GM10248 (cell line): ENCODE measurements around the gene PMEPA1.

Source experiments
- CTCF ChIA-PET: fragments of 300-600 bp; sonication (Branson Sonifier 250); formaldehyde crosslinking; extraction: SDS; loops from one replicate; lab custom pipeline; 2021; ENCODE audit warnings: antibody characterized with exemption; lab: Yijun Ruan, JAX
- POLR2A ChIA-PET: fragments of 350-650 bp; sonication (Branson Sonifier 250); formaldehyde crosslinking; extraction: SDS; loops from one replicate; lab custom pipeline; 2020; ENCODE audit warnings: antibody characterized with exemption; lab: Yijun Ruan, JAX
- DNase-seq: peaks from one replicate; pipeline ENCODE4 v3.0.0; 2012; ENCODE audit errors: extremely low spot score
- CTCF ChIP-seq: IDR thresholded peaks from 2 replicates; pipeline ENCODE4 v1.5.1; 2012; ENCODE audit warnings: mild to moderate bottlenecking, low read depth; ENCODE audit errors: extremely low read depth, missing control alignments, control extremely low read depth

PMEPA1 gene

DNA sequence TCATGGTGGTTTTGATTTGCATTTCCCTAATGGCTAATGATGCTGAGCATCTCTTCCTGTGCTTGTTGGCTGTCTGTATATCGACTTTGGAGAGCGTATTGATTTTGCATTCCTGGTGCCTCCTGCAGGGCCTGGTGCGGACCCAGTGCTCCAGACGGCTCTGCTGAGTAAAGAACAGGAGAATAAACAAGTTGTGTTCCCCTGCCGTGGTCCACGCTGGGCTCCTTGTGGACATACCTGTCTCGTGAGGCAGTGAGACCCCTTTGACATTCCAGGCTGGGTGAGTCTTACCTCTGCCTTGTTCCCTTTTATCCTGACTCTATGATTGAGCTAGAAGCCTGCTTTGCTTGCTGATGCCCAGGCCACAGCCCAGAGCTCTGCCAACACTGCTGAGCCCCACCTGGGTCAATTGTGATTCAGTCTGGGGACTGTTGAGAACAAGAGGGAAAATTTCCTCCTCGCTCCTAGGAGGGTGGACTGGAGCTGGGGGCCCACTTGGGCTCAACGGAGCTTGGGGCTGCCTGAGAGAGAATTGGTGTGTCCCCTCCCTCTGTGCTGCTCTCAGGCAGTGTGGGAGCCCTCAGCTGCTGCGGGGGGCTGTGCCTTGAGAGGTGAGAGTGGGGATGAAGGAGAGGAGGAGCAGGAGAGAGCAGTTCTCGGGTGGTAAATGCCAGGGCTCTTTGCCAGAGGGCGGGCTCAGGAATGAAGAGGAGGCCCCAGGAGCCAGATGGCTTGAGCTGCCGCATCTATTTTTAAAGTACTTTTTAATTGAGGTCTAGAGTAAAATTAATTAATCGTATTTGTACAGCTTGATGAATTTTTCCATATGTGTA, 43.7 kb upstream of the PMEPA1 start:
- no peak for TF ChIP-seq CTCF
- POLR2A ChIA-PET: no interaction called here
- no peak for DNase-seq
- CTCF ChIA-PET: no interaction called here

GRCh38 chr20:57751411-57751810, 41.6 kb upstream of the PMEPA1 start:
- CTCF ChIA-PET: interaction anchor here (1.0 to 2.4 kb wide), 5 partner anchors 9 to 52 kb away, joined by 3 to 6 read pairs (median 3); no protein-coding TSS in a partner anchor
- POLR2A ChIA-PET: no interaction called here
- no peak for TF ChIP-seq CTCF
- DNase-seq: no peak

DNA sequence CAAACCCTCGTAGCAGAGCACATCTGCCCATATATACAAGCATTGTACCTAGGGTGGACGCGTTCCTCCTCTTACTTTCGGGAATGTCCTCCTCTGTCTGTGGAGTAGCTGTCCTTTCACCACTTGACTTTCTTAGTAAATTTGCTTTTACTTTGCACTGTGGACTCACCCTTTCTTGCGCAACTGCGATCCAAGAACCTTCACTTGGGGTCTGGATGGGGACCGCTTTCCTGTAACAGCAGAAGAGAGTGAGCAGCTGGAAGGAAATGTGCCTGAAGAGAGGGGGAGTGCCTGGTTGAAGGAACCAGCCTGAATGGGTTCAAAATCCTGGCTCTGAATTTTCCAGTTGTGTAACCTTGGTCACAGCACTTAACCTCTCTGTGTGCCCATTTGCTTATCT, 40.1 kb upstream of the PMEPA1 start:
- CTCF ChIA-PET: interaction anchor here (1.0 to 2.4 kb wide), 2 partner anchors 11 to 40 kb away, joined by 3 to 6 read pairs; partner anchors contain the start of gene PMEPA1
- no peak for TF ChIP-seq CTCF
- no peak for DNase-seq
- POLR2A ChIA-PET: no interaction called here

DNA sequence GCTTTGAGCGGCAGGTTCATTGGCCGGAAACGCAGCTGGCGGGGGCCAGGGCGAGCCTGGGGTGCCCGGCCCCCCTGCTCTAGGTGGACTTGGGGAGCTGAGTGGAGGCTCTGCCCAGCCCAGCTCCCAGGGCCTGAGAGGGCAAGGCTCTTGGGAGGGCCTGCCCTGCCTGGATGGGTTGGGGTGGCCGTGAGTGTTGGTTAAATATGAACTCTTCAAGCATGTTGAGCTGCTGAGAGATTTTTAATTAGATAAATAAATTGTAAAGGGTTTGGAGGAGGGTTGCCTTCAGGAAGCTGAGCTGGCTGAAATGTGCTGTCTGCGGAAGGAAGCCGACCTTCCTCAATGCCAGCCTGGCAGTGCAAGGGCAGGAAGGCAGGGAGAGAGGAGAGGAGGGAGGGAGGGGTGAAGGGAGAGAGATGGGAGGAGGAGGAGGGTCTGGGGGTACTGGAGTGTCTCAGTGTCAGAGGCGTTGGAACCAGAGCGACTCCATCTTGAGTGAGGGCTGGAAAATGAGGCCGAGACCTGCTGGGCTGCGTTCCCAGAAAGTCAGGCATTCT, 39.4 kb upstream of the PMEPA1 start:
- DNase-seq: no peak
- POLR2A ChIA-PET: no interaction called here
- no peak for TF ChIP-seq CTCF
- CTCF ChIA-PET: interaction anchor here (1.2 to 1.6 kb wide), 2 partner anchors 12 to 16 kb away, joined by 3 to 4 read pairs; no protein-coding TSS in a partner anchor

- no peak for TF ChIP-seq CTCF
- peak; percentile 66 for DNase-seq
- ChIA-PET CTCF (interaction anchor here (1.2 to 1.6 kb wide), 3 partner anchors 12 to 94 kb away, joined by 3 to 4 read pairs (median 3); no protein-coding TSS in a partner anchor), POLR2A (no interaction called here)
These were observed 38.9 kb upstream of the PMEPA1 start for GRCh38 chr20:57748601-57749130.

DNA sequence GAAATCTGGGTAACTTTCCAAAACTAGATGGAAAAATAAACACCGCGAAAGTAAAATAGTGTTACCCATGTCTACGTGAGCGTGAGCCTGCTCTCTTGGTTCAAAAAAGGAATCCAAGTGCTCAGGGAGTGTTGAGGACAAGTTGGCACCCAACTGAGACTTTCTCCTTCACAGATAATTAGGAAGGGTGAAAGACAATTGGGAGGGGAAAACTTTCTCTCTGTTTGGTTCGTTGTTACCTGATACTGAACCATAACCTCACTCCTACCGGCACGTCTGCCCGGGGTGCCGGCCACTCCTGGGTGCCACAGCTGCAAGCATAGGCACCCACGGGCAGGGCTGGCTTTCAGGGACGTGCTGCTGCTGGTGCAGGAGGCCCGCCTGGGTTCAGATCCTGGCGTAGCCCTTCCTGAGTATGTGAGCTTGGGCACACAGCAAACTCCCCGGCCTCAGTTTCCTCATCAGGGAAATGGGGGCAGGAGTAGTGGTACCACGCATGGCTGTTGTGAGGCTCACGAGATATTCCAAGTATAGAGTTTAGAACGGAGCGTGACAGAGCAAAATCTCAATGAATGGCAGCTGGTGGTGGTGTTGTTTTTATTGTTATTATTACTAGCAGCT, 38.2 kb upstream of the PMEPA1 start:
- DNase-seq: no peak
- TF ChIP-seq CTCF: no peak
- CTCF ChIA-PET: interaction anchor here (1.2 to 1.6 kb wide), 3 partner anchors 13 to 94 kb away, joined by 3 to 4 read pairs (median 3); no protein-coding TSS in a partner anchor
- POLR2A ChIA-PET: no interaction called here
